Heart right ventricle (tissue), 16 donors: ENCODE measurements around the gene KLC1. TPM values are rescaled to one million over a fixed set of nuclear protein-coding genes. Genes with fewer than 3 reads are reported as not detected.

Source experiments
- ATAC-seq, 8 donors: fragments of 200-7000 bp; cut with Tn5 transposase; one replicate each; pipeline ENCODE4 v1.9.1; 2020; ENCODE audit warnings: mild to moderate bottlenecking in 8 of 8, moderate library complexity in 8 of 8, moderate number of reproducible peaks in 1 of 8
- DNase-seq, 2 donors: peaks; one replicate each; pipeline ENCODE4 v3.0.0-alpha.2; 2020
- H3K27ac ChIP-seq, 10 donors: fragments of 200-600 bp; sonication (generic) in 2 of 10; one replicate each; pipeline versions ENCODE4 v1.5.0 to v1.8.0; 2020 to 2022; ENCODE audit warnings: mild to moderate bottlenecking in 3 of 10
- H3K27me3 ChIP-seq, 7 donors: fragments of 200-600 bp; one replicate each; pipeline ENCODE4 v1.8.0; 2021 to 2022; ENCODE audit warnings: mild to moderate bottlenecking in 2 of 7
- H3K36me3 ChIP-seq, 9 donors: fragments of 200-600 bp; sonication (generic) in 1 of 9; one replicate each; pipeline versions ENCODE4 v1.5.0 to v1.8.0; 2020 to 2022; ENCODE audit warnings: mild to moderate bottlenecking in 2 of 9
- H3K4me1 ChIP-seq, 9 donors: fragments of 200-600 bp; sonication (generic) in 1 of 9; one replicate each; pipeline versions ENCODE4 v1.5.0 to v1.8.0; 2020 to 2022; ENCODE audit warnings: mild to moderate bottlenecking in 4 of 9
- H3K4me3 ChIP-seq, 10 donors: fragments of 200-600 bp; sonication (generic) in 2 of 10; one replicate each; pipeline versions ENCODE4 v1.5.0 to v1.8.0; 2020 to 2022; ENCODE audit warnings: mild to moderate bottlenecking in 7 of 10, moderate library complexity in 2 of 10
- H3K9me3 ChIP-seq, 11 donors: fragments of 200-600 bp in 10 of 11; sonication (generic) in 2 of 11; one replicate each; pipeline versions ENCODE4 v1.5.0 to v1.8.0; 2013 to 2022; ENCODE audit warnings: mild to moderate bottlenecking in 2 of 11, control low read depth in 1 of 11, moderate library complexity in 1 of 11
- CTCF ChIP-seq, 9 donors: fragments of 200-600 bp; sonication (generic) in 2 of 9; IDR thresholded peaks; one replicate each; pipeline versions ENCODE4 v1.5.0 to v1.8.0; 2021 to 2022; ENCODE audit warnings: antibody characterized with exemption in 9 of 9, mild to moderate bottlenecking in 5 of 9, moderate library complexity in 1 of 9
- WGBS, 2 donors: extraction: QIAGEN DNeasy Blood & Tissue Kit; methylation state at CpG; one replicate each; pipeline ENCODE4 v1.1.7; 2013; ENCODE audit warnings: inconsistent platforms in 1 of 2; 5-methylcytosine and 5-hydroxymethylcytosine counted together
- intact Hi-C, 10 donors: fragments of 100-400 bp; cut with DNase I; formaldehyde crosslinking; loops; one replicate each; pipeline versions ENCODE4 v1.11.1 to v1.14.2; 2022
- polyA plus RNA-seq, 2 donors: library from polyadenylated mRNA; stranded (reverse); fragments of 200-250 nt; gene quantifications; one replicate each; pipeline ENCODE4 v1.2.3, GENCODE V29; 2013
- total RNA-seq, 10 donors: library from RNA; stranded (reverse); fragmentation: NEBNext Ultra II Directional in 3 of 10; extraction: Animal tissue kit (Norgen Biotek cat#: 25700) in 3 of 10; gene quantifications; one replicate each; pipeline versions ENCODE4 v1.2.1 to v1.2.4, GENCODE V29; 2021 to 2023
- donor health status: Arrhythmogenic right ventricular cardiomyopathy.
- donor health status: ischemic (EF 13 %, LVEDD 7.1; RV severe dilation, severe dysfunction).
- donor health status: healthy with polysubstance abuse.
- donor health status: DM: no; HTN: yes; CAD: no.
- donor health status: DM: no; HTN: no; CAD: no.
- donor health status: ischemic (EF 25% LVEDD 6.9; RV normal size, moderate dysfunction).
- donor health status: ischemic (EF 25% LVEDD 5.7; RV mildly dilated, moderate dysfunction).
- donor health status: healthy.
- donor health status: DM: yes; HTN: yes; CAD: no.
- donor health status: Ischemic cardiomyopathy.
- donor health status: ischemic (EF 35%, LVEDD 5.7; RV mildly dilated, moderate dysfunction).
- donor health status: nonischemic (EF 11% LVEDD 7.7; RV severe dilation, severe dysfunction).
- donor health status: DM: yes; HTN: yes; CAD: no.
- donor health status: PGD.
- donor health status: ischemic (EF 29% LVEDD 5.4; RV normal size, mild dysfunction).
- donor health status: nonischemic (EF 23%, LVEDD 6.1; RV moderate dilation, normal function).

The KLC1 gene
- total and polyA plus RNA-seq, 12 donors, result 123 to 220 (median 151) TPM

GRCh38 chr14:103676881-103677675 is 48.1 kb downstream of the KLC1 start:
- no peak overlapping the region for H3K27ac ChIP-seq
- H3K4me1 ChIP-seq, result peaks cover 0 to 31% (median 13%) of the 10 kb centered on the region in 9 donors
- no peaks in the 10 kb centered on the region for H3K27me3 ChIP-seq
- H3K9me3 ChIP-seq, result no peaks in the 10 kb centered on the region
- ATAC-seq (peak in 3 of 8 donors; percentile 32 to 45 (median 39)), DNase-seq (no peak)
- H3K36me3 ChIP-seq, result peaks cover 0 to 100% (median 87%) of the 10 kb centered on the region in 9 donors
- H3K4me3 ChIP-seq, result no peak overlapping the region
- WGBS, 2 donors, result 57 to 63% methylated on average over 16 of the region's 16 CpGs
- no peak for TF ChIP-seq CTCF (IDR thresholded peaks at IDR 0.05)
- intact Hi-C loops, result loop anchor here in 3 of 10 donors (5.0 to 10.0 kb wide), 2 partner anchors 45 to 102 kb away; no protein-coding TSS in a partner anchor

- Histone ChIP-seq H3K36me3 (peaks cover 0 to 100% (median 90%) of the 10 kb centered on the region in 9 donors), H3K9me3 (no peaks in the 10 kb centered on the region), H3K4me1 (peaks cover 0 to 47% (median 16%) of the 10 kb centered on the region in 9 donors), H3K4me3 (no peak overlapping the region), H3K27ac (peak overlapping the region in 3 of 10 donors; percentile 14 to 45 (median 31)), H3K27me3 (no peaks in the 10 kb centered on the region)
- ATAC-seq, result peak in 7 of 8 donors; percentile 46 to 82 (median 77)
- DNase-seq, result peak in 1 of 2 donors; percentile 42
- 44 to 46% methylated on average over 13 of the region's 13 CpGs for WGBS, 2 donors
- intact Hi-C loops, result loop anchor here in 3 of 10 donors (5.0 to 10.0 kb wide), 2 partner anchors 43 to 105 kb away; no protein-coding TSS in a partner anchor
- peak in 7 of 9 donors; percentile 24 to 60 (median 50) for TF ChIP-seq CTCF (IDR thresholded peaks at IDR 0.05)
These were observed 50.3 kb downstream of the KLC1 start for GRCh38 chr14:103679351-103679750.

- intact Hi-C loops, result loop anchor here in 2 of 10 donors (10.0 kb wide), 2 partner anchors 106 to 116 kb away; partner anchors contain the start of genes BAG5 (in 1 of the 2) and COA8 (in 1 of the 2)
- no peak for TF ChIP-seq CTCF (IDR thresholded peaks at IDR 0.05)
- H3K9me3 ChIP-seq, result no peaks in the 10 kb centered on the region
- no peak for ATAC-seq
- H3K36me3 ChIP-seq, result peaks cover 0 to 100% (median 87%) of the 10 kb centered on the region in 9 donors
- no peaks in the 10 kb centered on the region for H3K27me3 ChIP-seq
- DNase-seq, result no peak
- no peak overlapping the region for H3K4me3 ChIP-seq
- H3K4me1 ChIP-seq, result peaks cover 0 to 60% (median 28%) of the 10 kb centered on the region in 9 donors
- H3K27ac ChIP-seq, result no peak overlapping the region
- WGBS, 2 donors, result 86 to 88% methylated on average over 17 of the region's 17 CpGs
These were observed 51.6 kb downstream of the KLC1 start for GRCh38 chr14:103680491-103681231.

- Histone ChIP-seq H3K36me3 (peaks cover 0 to 100% (median 83%) of the 10 kb centered on the region in 9 donors), H3K4me1 (peaks cover 0 to 75% (median 28%) of the 10 kb centered on the region in 9 donors), H3K27me3 (no peaks in the 10 kb centered on the region), H3K4me3 (no peak overlapping the region), H3K9me3 (no peaks in the 10 kb centered on the region), H3K27ac (no peak overlapping the region)
- DNase-seq (no peak), ATAC-seq (peak in 1 of 8 donors; percentile 16)
- intact Hi-C loops, result loop anchor here in 2 of 10 donors (10.0 kb wide), 2 partner anchors 108 to 118 kb away; partner anchors contain the start of genes BAG5 (in 1 of the 2) and COA8 (in 1 of the 2)
- no peak for TF ChIP-seq CTCF (IDR thresholded peaks at IDR 0.05)
- 72 to 74% methylated on average over 15 of the region's 15 CpGs for WGBS, 2 donors
These were observed 54.1 kb downstream of the KLC1 start for GRCh38 chr14:103683139-103683538.
